Sciatic nerve (tissue), 2 donors: ENCODE measurements around the gene DBP. TPM values are rescaled to one million over a fixed set of nuclear protein-coding genes. Genes with fewer than 3 reads are reported as not detected.

Experiments used
- ATAC-seq: fragments of 200-7000 bp; cut with Tn5 transposase; one replicate; pipeline ENCODE4 v1.9.1; 2020; ENCODE audit warnings: mild to moderate bottlenecking, moderate library complexity
- DNase-seq: peaks from one replicate; pipeline ENCODE4 v3.0.0-alpha.2; 2020; ENCODE audit warnings: low spot score
- intact Hi-C: fragments of 100-400 bp; cut with DNase I; formaldehyde crosslinking; loops from one replicate; pipeline ENCODE4 v1.14.2; 2022
- total RNA-seq: library from RNA; stranded (reverse); fragmentation: NEBNext Ultra II Directional; extraction: Animal tissue kit (Norgen Biotek cat#: 25700); gene quantifications from one replicate; pipeline ENCODE4 v1.2.1, GENCODE V29; 2021
- donor health status: DM: no; HTN: no; CAD: no.
- donor health status: DM: no; HTN: no; CAD: no.

DBP gene
- total RNA-seq, 1 donor from 2014 or later: 13.7 TPM

GRCh38 chr19:48618278-48618915 lies 18.8 kb downstream of the DBP start:
- ATAC-seq (no peak), DNase-seq (no peak)
- intact Hi-C loops: no loop called here

GRCh38 chr19:48617146-48617937 lies 19.8 kb downstream of the DBP start:
- intact Hi-C loops: no loop called here
- DNase-seq: no peak
- no peak for ATAC-seq

- no peak for ATAC-seq
- no peak for DNase-seq
- intact Hi-C loops: no loop called here
These were observed 20.6 kb downstream of the DBP start for GRCh38 chr19:48616491-48617056.

- ATAC-seq: no peak
- no peak for DNase-seq
- intact Hi-C loops: no loop called here
These were observed 21.1 kb downstream of the DBP start for GRCh38 chr19:48616041-48616436.

GRCh38 chr19:48615231-48616040 lies 21.7 kb downstream of the DBP start:
- no peak for ATAC-seq
- intact Hi-C loops: no loop called here
- no peak for DNase-seq

GRCh38 chr19:48614436-48615230 lies 22.5 kb downstream of the DBP start, which contains the start of gene FAM83E:
TSS of gene FAM83E (minus strand) at chr19:48615076. CDS start at chr19:48613372, 1,704 bp downstream.
- no peak for DNase-seq
- intact Hi-C loops: no loop called here
- no peak for ATAC-seq

GRCh38 chr19:48613852-48614435 lies 23.2 kb downstream of the DBP start:
- intact Hi-C loops: no loop called here
- DNase-seq (no peak), ATAC-seq (no peak)

- intact Hi-C loops: no loop called here
- DNase-seq (no peak), ATAC-seq (no peak)
These were observed 23.9 kb downstream of the DBP start for GRCh38 chr19:48613024-48613851.

- ATAC-seq (no peak), DNase-seq (no peak)
- intact Hi-C loops: no loop called here
These were observed 25.3 kb downstream of the DBP start for GRCh38 chr19:48611872-48612271.

- DNase-seq (no peak), ATAC-seq (no peak)
- intact Hi-C loops: loop anchor here (10.0 kb wide), 1 partner anchor 135 kb away; no protein-coding TSS in a partner anchor
These were observed 27.5 kb downstream of the DBP start for GRCh38 chr19:48609571-48610108.

- intact Hi-C loops: loop anchor here (10.0 kb wide), 1 partner anchor 134 kb away; no protein-coding TSS in a partner anchor
- ATAC-seq (peak; percentile 30), DNase-seq (no peak)
These were observed 28.3 kb downstream of the DBP start for GRCh38 chr19:48608798-48609263.

- ATAC-seq (no peak), DNase-seq (no peak)
- intact Hi-C loops: loop anchor here (10.0 kb wide), 1 partner anchor 133 kb away; no protein-coding TSS in a partner anchor
These were observed 29.8 kb downstream of the DBP start for GRCh38 chr19:48607359-48607755.

GRCh38 chr19:48606463-48607358 lies 30.5 kb downstream of the DBP start, which contains the start of gene SPACA4:
TSS of gene SPACA4 (plus strand) at chr19:48606742. CDS start at chr19:48606979, 237 bp downstream.
- ATAC-seq (no peak), DNase-seq (no peak)
- intact Hi-C loops: loop anchor here (10.0 kb wide), 1 partner anchor 132 kb away; no protein-coding TSS in a partner anchor

- no peak for ATAC-seq
- intact Hi-C loops: loop anchor here (10.0 kb wide), 1 partner anchor 129 kb away; no protein-coding TSS in a partner anchor
- DNase-seq: no peak
These were observed 33.3 kb downstream of the DBP start for GRCh38 chr19:48603850-48604249.

- no peak for ATAC-seq
- no peak for DNase-seq
- intact Hi-C loops: loop anchor here (10.0 kb wide), 1 partner anchor 129 kb away; no protein-coding TSS in a partner anchor
These were observed 33.7 kb downstream of the DBP start for GRCh38 chr19:48603449-48603848.
